Measurements from ENCODE around the gene CCDC146. TPM values are rescaled to one million over a fixed set of nuclear protein-coding genes. Genes with fewer than 3 reads are reported as not detected.

CCDC146 gene
- total and polyA plus RNA-seq, 2 of the 8 experiments (the other 6 are each of a cell fraction or from before 2014, with no cell fraction given): 0.88 to 2.4 TPM

DNA sequence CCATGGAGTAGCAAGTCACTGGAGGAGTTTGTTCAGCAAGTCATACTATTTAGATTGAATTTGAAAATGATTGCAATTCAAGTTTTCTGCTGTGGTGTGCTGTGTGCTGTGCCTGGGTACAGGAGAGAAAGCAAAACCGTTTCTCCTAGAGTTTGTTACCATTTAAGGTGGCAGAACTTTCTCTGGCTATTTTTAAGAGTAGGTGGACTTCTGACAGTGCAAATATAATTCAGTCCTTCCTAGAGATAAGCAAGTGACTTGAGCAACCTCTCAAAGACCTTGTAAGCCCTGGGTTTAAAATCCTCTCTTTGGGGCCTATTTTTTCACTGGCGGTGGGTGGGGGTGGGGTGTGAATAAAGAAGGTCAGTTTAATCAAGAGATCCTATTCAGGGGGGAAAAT lies 120.1 kb downstream of the CCDC146 start (continued):
- TF ChIP-seq, protein P1, sequence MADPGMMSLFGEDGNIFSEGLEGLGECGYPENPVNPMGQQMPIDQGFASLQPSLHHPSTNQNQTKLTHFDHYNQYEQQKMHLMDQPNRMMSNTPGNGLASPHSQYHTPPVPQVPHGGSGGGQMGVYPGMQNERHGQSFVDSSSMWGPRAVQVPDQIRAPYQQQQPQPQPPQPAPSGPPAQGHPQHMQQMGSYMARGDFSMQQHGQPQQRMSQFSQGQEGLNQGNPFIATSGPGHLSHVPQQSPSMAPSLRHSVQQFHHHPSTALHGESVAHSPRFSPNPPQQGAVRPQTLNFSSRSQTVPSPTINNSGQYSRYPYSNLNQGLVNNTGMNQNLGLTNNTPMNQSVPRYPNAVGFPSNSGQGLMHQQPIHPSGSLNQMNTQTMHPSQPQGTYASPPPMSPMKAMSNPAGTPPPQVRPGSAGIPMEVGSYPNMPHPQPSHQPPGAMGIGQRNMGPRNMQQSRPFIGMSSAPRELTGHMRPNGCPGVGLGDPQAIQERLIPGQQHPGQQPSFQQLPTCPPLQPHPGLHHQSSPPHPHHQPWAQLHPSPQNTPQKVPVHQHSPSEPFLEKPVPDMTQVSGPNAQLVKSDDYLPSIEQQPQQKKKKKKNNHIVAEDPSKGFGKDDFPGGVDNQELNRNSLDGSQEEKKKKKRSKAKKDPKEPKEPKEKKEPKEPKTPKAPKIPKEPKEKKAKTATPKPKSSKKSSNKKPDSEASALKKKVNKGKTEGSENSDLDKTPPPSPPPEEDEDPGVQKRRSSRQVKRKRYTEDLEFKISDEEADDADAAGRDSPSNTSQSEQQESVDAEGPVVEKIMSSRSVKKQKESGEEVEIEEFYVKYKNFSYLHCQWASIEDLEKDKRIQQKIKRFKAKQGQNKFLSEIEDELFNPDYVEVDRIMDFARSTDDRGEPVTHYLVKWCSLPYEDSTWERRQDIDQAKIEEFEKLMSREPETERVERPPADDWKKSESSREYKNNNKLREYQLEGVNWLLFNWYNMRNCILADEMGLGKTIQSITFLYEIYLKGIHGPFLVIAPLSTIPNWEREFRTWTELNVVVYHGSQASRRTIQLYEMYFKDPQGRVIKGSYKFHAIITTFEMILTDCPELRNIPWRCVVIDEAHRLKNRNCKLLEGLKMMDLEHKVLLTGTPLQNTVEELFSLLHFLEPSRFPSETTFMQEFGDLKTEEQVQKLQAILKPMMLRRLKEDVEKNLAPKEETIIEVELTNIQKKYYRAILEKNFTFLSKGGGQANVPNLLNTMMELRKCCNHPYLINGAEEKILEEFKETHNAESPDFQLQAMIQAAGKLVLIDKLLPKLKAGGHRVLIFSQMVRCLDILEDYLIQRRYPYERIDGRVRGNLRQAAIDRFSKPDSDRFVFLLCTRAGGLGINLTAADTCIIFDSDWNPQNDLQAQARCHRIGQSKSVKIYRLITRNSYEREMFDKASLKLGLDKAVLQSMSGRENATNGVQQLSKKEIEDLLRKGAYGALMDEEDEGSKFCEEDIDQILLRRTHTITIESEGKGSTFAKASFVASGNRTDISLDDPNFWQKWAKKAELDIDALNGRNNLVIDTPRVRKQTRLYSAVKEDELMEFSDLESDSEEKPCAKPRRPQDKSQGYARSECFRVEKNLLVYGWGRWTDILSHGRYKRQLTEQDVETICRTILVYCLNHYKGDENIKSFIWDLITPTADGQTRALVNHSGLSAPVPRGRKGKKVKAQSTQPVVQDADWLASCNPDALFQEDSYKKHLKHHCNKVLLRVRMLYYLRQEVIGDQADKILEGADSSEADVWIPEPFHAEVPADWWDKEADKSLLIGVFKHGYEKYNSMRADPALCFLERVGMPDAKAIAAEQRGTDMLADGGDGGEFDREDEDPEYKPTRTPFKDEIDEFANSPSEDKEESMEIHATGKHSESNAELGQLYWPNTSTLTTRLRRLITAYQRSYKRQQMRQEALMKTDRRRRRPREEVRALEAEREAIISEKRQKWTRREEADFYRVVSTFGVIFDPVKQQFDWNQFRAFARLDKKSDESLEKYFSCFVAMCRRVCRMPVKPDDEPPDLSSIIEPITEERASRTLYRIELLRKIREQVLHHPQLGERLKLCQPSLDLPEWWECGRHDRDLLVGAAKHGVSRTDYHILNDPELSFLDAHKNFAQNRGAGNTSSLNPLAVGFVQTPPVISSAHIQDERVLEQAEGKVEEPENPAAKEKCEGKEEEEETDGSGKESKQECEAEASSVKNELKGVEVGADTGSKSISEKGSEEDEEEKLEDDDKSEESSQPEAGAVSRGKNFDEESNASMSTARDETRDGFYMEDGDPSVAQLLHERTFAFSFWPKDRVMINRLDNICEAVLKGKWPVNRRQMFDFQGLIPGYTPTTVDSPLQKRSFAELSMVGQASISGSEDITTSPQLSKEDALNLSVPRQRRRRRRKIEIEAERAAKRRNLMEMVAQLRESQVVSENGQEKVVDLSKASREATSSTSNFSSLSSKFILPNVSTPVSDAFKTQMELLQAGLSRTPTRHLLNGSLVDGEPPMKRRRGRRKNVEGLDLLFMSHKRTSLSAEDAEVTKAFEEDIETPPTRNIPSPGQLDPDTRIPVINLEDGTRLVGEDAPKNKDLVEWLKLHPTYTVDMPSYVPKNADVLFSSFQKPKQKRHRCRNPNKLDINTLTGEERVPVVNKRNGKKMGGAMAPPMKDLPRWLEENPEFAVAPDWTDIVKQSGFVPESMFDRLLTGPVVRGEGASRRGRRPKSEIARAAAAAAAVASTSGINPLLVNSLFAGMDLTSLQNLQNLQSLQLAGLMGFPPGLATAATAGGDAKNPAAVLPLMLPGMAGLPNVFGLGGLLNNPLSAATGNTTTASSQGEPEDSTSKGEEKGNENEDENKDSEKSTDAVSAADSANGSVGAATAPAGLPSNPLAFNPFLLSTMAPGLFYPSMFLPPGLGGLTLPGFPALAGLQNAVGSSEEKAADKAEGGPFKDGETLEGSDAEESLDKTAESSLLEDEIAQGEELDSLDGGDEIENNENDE (IDR thresholded peaks at IDR 0.05; ENCODE audit: insufficient replicate concordance, low read length): no peak
- TF ChIP-seq ZNF274 (IDR thresholded peaks at IDR 0.05; ENCODE audit: borderline replicate concordance, extremely low read depth, low read length): no peak

Measured in H1 (cell line).